GM18519 (cell line): ENCODE results near the gene RPL6.
A peak's percentile ranks its signal among the peaks of the same experiment; 100 is the strongest.
"Not testable (repeated sequence)": the region's sequence is repeated elsewhere in the genome, so short reads cannot be mapped to it uniquely, and the experiment has no call there.

Source experiments
- ATAC-seq: cut with Tn5 transposase; IDR thresholded peaks from one replicate; pipeline ENCODE4 v1.9.1; 2021; ENCODE audit warnings: mild to moderate bottlenecking, moderate library complexity; ENCODE audit not compliant: unreplicated experiment, low FRiP score

The RPL6 gene

GRCh38 chr12:112409064-112409905 lies at the start of gene RPL6:
RPL6 (minus strand) TSS chr12:112409605; CDS start chr12:112408656, 949 bp downstream.
- ATAC-seq = peak; percentile 46

DNA sequence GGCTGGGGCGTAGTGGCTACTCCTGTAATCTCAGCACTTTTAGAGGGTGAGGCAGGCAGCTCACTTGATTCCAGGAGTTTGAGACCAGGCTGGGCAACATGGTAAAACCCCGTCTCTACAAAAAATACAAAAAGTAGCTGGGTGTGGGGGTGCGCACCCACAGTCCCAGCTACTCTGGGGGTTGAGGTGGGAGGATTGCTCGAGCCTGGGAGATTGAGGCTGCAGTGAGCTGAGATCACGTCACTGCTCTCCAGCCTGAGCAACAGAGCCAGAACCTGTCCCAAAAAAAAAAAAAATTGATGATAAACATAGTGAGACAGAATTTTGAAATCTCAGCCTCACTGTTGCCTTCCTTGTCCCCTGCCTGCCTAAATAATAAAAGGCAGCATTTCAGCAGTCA lies 49.3 kb upstream of the RPL6 start:
- ATAC-seq = no peak

DNA sequence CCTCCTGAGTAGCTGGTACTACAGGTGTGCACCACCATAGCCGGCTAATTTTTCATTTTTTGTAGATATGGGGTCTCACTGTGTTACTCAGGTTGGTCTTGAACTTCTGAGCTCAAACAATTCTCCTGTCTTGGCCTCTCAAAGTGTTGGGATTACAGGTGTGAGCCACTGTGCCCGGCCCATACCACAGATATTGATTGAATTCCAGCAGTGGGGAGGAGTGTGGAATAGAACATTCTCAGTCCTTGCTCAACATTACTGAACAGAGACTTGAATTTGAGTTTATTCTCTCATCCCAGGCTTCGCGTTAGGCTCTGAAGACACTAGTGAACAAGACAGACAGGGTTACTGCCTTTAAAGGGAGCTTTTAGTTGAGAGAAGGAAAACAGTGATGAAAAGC lies 48.9 kb upstream of the RPL6 start:
- ATAC-seq = no peak

GRCh38 chr12:112457142-112457541 lies 47.7 kb upstream of the RPL6 start:
- not testable (repeated sequence) for ATAC-seq

GRCh38 chr12:112456029-112456428 lies 46.6 kb upstream of the RPL6 start:
- no peak for ATAC-seq

DNA sequence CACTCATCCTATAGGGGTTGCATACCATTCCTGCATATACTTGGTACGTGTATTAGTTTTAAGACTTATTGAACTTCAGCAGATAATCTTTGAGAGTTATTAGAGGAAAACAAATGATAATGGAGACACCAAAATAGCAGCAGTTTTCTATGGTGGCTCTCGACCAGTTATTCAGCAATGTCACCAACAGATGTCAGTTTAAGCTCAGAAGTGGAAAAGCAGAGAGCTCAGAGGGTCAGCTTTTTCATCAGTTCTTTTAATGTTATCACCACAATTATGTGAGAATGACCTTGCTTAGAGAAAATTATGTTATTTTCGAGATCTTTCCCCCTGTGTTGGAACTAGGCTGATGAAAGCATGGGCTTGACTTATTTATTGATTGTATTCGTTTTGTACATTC lies 41.3 kb upstream of the RPL6 start:
- no peak for ATAC-seq

DNA sequence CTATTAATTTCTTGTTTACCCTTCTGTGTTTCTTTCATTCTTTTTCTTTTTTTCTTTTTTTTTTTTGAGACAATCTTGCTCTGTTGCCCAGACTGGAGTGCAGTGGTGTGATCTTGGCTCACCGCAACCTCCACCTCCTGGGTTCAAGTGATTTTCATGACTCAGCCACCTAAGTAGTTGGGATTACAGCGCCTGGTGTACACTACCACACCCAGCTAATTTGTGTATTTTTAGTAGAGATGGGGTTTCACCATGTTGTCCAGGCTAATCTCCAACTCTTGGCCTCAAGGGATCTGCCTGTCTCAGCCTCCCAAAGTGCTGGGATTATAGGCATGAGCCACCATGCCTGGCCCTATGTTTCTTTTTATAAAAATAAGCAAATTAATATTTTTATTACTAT lies 38.8 kb upstream of the RPL6 start:
- not testable (repeated sequence) for ATAC-seq

- no peak for ATAC-seq
Measured at GRCh38 chr12:112447106-112447505, 37.7 kb upstream of the RPL6 start.

DNA sequence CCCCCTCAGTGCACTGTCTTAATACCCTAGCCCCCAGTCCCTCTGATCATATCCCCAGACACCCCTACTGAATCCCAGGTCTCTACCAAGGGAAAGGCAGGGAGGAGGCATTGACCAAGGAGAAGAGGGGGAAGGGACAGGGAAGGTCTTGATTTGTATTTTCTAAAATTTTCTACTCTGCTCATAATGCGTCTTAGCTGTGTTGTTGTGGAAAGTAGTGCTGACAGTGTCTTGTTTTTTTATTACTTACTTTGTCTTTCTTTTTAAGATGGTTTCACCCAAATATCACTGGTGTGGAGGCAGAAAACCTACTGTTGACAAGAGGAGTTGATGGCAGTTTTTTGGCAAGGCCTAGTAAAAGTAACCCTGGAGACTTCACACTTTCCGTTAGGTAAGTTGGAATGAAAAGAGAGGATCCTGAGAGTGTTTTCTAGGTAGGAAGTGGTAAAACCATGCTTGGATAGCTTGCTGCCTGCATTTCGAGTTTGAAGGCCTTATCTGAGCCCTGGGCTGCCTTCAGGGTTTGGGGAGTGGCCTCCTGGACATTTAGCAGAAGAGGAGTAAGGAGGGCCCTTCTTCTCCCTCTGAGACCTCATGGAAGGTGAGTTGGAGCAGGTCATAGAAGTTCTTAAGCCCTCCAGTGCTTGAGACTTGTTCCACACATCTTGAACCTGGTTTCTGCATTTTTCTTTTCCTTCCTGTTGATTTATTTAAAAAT lies 36.8 kb upstream of the RPL6 start:
- no peak for ATAC-seq

GRCh38 chr12:112443916-112444315 lies 34.5 kb upstream of the RPL6 start:
- no peak for ATAC-seq

GRCh38 chr12:112440653-112441052 lies 31.2 kb upstream of the RPL6 start:
- ATAC-seq = not testable (repeated sequence)

DNA sequence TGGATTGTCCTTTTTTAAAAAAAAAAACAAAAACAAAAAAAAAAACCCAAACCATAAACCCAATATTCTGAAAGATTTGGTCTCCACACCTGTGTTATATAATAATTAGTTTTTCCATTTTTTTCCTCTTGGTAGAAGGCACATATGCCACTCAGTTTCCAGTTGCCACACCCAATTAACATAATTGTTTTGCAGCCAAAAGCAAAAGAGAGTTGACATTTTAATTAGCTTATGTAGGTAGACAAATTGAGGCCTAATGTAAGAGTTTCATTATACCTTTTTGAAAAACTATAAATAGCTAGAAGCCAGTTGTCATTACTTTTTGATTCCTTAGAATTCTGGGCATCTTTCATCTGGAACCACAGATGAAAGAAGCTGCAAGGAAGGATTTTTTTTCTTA lies 30.4 kb upstream of the RPL6 start:
- ATAC-seq = no peak

- ATAC-seq = not testable (repeated sequence)
Measured at GRCh38 chr12:112438645-112439044, 29.2 kb upstream of the RPL6 start.

DNA sequence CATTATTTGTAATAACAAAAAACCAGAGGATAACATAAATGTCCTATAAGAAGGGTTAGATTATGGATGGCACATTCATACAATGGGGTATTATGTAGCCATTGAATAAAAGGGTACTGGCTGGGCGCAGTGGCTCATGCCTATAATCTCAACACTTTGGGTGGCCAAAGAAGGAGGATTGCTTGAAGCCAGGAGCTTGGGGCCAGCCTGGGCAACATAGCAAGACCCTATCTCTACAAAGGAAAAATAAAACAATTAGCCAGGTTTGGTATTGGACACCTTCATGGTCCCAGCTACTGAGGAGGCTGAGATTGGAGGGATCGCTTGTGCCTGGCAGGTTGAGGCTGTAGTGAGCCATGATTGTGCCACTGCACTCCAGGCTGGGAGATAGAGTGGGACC lies 24.1 kb upstream of the RPL6 start:
- no peak for ATAC-seq

DNA sequence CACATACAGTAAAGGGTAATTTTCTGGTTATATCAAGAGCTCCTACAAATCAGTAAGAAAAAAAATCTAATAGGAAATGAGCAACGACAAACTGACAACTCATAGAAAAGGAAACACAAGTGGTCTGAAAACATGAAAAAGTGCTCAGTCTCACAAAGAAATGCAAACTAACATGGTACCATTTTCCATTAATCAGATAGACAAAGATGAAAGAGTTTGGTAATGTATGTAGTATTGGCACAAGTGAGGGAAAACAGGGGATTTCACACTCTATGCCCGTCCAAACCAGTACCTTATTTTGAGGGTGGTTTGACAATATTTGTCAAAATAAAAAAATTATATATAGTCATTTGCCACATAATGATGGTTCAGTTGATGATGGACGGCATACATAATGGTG lies 22.6 kb upstream of the RPL6 start:
- no peak for ATAC-seq

GRCh38 chr12:112430929-112431328 lies 21.5 kb upstream of the RPL6 start:
- ATAC-seq = no peak

DNA sequence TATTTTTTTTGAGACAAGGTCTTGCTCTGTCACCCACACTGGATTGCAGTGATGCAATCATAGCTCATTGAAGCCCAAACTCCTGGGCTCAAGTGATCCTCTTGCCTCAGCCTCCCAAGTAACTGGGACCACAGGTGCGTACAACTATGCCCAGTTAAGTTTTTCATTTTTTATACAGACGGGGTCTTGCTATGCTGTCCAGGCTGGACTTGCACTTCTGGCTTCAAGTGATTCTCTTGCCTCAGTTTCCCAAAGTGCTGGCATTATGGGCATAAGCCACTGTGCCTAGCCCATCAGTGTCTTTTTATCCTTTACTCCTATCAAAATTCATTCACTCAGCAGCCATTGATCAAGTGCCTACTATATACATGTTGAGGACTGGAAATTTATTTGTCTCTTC lies 18.4 kb upstream of the RPL6 start:
- ATAC-seq = no peak

DNA sequence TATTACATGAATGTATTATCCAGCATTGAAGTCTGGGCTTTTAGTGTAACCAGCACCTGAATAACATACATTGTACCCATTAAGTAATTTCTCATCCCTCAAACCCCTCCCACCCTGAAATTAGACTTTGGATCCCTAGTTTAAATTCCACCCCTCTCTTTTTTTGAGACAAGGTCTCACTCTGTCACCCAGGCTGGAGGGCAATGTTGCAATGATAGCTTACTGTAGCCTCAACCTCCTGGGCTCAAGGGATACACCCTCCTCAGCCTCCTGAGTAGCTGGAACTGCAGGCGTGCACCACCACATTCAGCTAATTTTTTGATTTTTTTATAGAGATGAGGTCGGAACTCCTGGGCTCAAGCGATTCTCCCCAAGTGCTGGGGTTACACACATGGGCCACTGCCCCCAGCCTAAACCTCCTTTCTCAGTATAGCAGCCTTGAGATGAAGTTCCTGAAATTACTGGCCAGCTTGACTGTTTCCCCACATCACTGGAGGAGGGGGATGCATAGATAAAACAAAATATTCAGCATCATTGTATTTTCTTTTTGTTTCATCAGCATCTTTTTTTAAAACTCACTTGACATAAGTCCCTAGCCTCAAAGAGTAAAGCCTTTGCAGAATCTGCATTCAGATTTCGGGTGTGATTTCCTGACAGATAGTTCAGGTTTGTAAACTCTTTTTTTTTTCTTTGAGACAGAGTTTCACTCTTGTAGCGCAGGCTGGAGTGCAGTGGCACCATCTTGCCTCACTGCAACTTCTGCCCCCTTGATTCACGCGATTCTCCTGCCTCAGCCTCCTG lies 16.4 kb upstream of the RPL6 start:
- ATAC-seq = no peak

- ATAC-seq = no peak
Measured at GRCh38 chr12:112424126-112424525, 14.7 kb upstream of the RPL6 start.

- no peak for ATAC-seq
Measured at GRCh38 chr12:112422531-112422930, 13.1 kb upstream of the RPL6 start.

- ATAC-seq = no peak
Measured at GRCh38 chr12:112421363-112421762, 12.0 kb upstream of the RPL6 start.
